Right lobe of liver (tissue), 4 donors: ENCODE results near the gene GTPBP1.

Experiments
- CTCF ChIP-seq, 4 donors: fragments of 200-600 bp in 3 of 4; fragments of 450-650 bp in 1 of 4; IDR thresholded peaks; one replicate each; pipeline versions ENCODE4 v1.5.1 to v1.8.0; 2016 to 2022; ENCODE audit warnings: antibody characterized with exemption in 4 of 4, mild to moderate bottlenecking in 2 of 4
- POLR2A ChIP-seq: fragments of 450-650 bp; IDR thresholded peaks from one replicate; pipeline ENCODE4 v1.6.1; 2017; ENCODE audit warnings: antibody characterized with exemption, mild to moderate bottlenecking
- donor health status: DM: no; HTN: no; CAD: no.
- donor health status: DM: no; HTN: no; CAD: no.
- donor health status: DM: no; HTN: yes; CAD: no.

GRCh38 chr22:38745676-38746460 lies 40.1 kb downstream of the GTPBP1 start:
- no peak for TF ChIP-seq CTCF (IDR thresholded peaks at IDR 0.05)
- no peak for TF ChIP-seq POLR2A
